ENCODE data around the gene STK32C.
"Not testable (repeated sequence)": the region's sequence is repeated elsewhere in the genome, so short reads cannot be mapped to it uniquely, and the experiment has no call there.

Gene STK32C

GRCh38 chr10:132317477-132317876 lies 9.7 kb upstream of the STK32C start:
- DNase-seq: not testable (repeated sequence)

GRCh38 chr10:132316133-132316532 lies 8.4 kb upstream of the STK32C start:
- no peak for DNase-seq

GRCh38 chr10:132314881-132315280 lies 7.1 kb upstream of the STK32C start:
- DNase-seq: not testable (repeated sequence)

- DNase-seq: no peak
Observed at GRCh38 chr10:132314336-132314735, 6.6 kb upstream of the STK32C start.

GRCh38 chr10:132313865-132314264 lies 6.1 kb upstream of the STK32C start:
- no peak for DNase-seq

GRCh38 chr10:132313305-132313704 lies 5.6 kb upstream of the STK32C start:
- no peak for DNase-seq

- DNase-seq: no peak
Observed at GRCh38 chr10:132311338-132311939, 3.7 kb upstream of the STK32C start.

- no peak for DNase-seq
Observed at GRCh38 chr10:132310701-132311337, 3.1 kb upstream of the STK32C start.

- no peak for DNase-seq
Observed at GRCh38 chr10:132309879-132310591, 2.3 kb upstream of the STK32C start.

GRCh38 chr10:132309471-132309865 lies 1.7 kb upstream of the STK32C start:
- no peak for DNase-seq

- DNase-seq: no peak
Observed at GRCh38 chr10:132308587-132309470, 1.1 kb upstream of the STK32C start.

GRCh38 chr10:132306864-132307751 lies 642 bp downstream of the STK32C start:
- no peak for DNase-seq

- DNase-seq: no peak
Observed at GRCh38 chr10:132306343-132306685, 1.4 kb downstream of the STK32C start.

- DNase-seq: no peak
Observed at GRCh38 chr10:132305654-132306342, 2.0 kb downstream of the STK32C start.

- DNase-seq: no peak
Observed at GRCh38 chr10:132304756-132305509, 2.8 kb downstream of the STK32C start.

GRCh38 chr10:132303361-132304115 lies 4.2 kb downstream of the STK32C start:
- DNase-seq: no peak

GRCh38 chr10:132302421-132303310 lies 5.1 kb downstream of the STK32C start:
- DNase-seq: no peak

- no peak for DNase-seq
Observed at GRCh38 chr10:132301371-132302330, 6.1 kb downstream of the STK32C start.
